ENCODE data around the gene GAPDH.
"Not testable (repeated sequence)": the region's sequence is repeated elsewhere in the genome, so short reads cannot be mapped to it uniquely, and the experiment has no call there.

GAPDH gene

GRCh38 chr12:6574576-6575295, 40.4 kb downstream of the GAPDH start:
- TF ChIP-seq CTCF (IDR thresholded peaks at IDR 0.05; ENCODE audit: insufficient read depth, low read length, missing control alignments): no peak
- ChIA-PET CTCF (interaction anchor here (1.1 to 2.9 kb wide), 3 partner anchors 11 to 17 kb away, joined by 3 to 10 read pairs (median 6); no protein-coding TSS in a partner anchor), POLR2A (interaction anchor here (0.6 kb wide), 1 partner anchor 25 kb away, joined by 3 read pairs; no protein-coding TSS in a partner anchor)
- H3K4me3 ChIP-seq (ENCODE audit: low read depth, low read length): no peak overlapping the region
- DNase-seq (ENCODE audit: low read depth, low spot score): no peak

DNA sequence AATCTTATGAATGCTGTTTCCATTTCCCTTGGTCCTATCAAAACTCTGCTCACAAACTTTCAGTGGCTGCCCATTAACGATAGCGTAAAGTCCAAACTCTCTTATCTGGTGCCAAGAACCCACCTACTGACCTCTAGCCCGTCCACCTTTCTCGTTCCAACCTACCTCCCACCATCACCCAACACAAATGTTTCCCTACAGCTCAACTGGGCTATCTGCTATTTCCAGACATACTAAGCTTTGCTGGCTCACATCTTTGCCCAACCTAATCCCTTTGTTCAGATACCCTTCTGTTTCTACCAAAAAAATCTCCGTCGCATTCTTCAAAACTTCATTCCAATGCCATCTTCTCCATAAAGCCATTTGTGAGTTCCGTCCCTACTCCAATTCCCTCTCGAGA, 41.3 kb downstream of the GAPDH start:
- ChIA-PET POLR2A (no interaction called here), CTCF (interaction anchor here (1.0 to 2.1 kb wide), 4 partner anchors 8 to 22 kb away, joined by 3 to 10 read pairs (median 4); partner anchors contain the start of gene NOP2)
- DNase-seq (ENCODE audit: low read depth, low spot score): no peak
- TF ChIP-seq CTCF (IDR thresholded peaks at IDR 0.05; ENCODE audit: insufficient read depth, low read length, missing control alignments): no peak
- no peak overlapping the region for H3K4me3 ChIP-seq (ENCODE audit: low read depth, low read length)

GRCh38 chr12:6582196-6582595, 47.9 kb downstream of the GAPDH start:
- CTCF ChIA-PET: interaction anchor here (0.7 to 3.0 kb wide), 4 partner anchors 9 to 18 kb away, joined by 3 to 11 read pairs (median 4); no protein-coding TSS in a partner anchor
- DNase-seq (ENCODE audit: low read depth, low spot score): no peak
- TF ChIP-seq CTCF (IDR thresholded peaks at IDR 0.05; ENCODE audit: insufficient read depth, low read length, missing control alignments): no peak
- H3K4me3 ChIP-seq (ENCODE audit: low read depth, low read length): no peak overlapping the region
- POLR2A ChIA-PET: no interaction called here

- TF ChIP-seq CTCF (IDR thresholded peaks at IDR 0.05; ENCODE audit: insufficient read depth, low read length, missing control alignments): no peak
- no peak overlapping the region for H3K4me3 ChIP-seq (ENCODE audit: low read depth, low read length)
- POLR2A ChIA-PET: no interaction called here
- CTCF ChIA-PET: interaction anchor here (0.6 to 3.0 kb wide), 5 partner anchors 12 to 30 kb away, joined by 3 to 11 read pairs (median 5); no protein-coding TSS in a partner anchor
- no peak for DNase-seq (ENCODE audit: low read depth, low spot score)
Measured at GRCh38 chr12:6582959-6583358, 48.6 kb downstream of the GAPDH start.

GRCh38 chr12:6584293-6584692, 50.0 kb downstream of the GAPDH start:
- POLR2A ChIA-PET: interaction anchor here (0.9 to 1.2 kb wide), 2 partner anchors 11 to 50 kb away, joined by 3 read pairs; partner anchors contain the start of gene GAPDH
- no peak overlapping the region for H3K4me3 ChIP-seq (ENCODE audit: low read depth, low read length)
- CTCF ChIA-PET: interaction anchor here (1.0 to 3.0 kb wide), 5 partner anchors 11 to 31 kb away, joined by 3 to 11 read pairs (median 3); no protein-coding TSS in a partner anchor
- no peak for DNase-seq (ENCODE audit: low read depth, low spot score)
- no peak for TF ChIP-seq CTCF (IDR thresholded peaks at IDR 0.05; ENCODE audit: insufficient read depth, low read length, missing control alignments)

- POLR2A ChIA-PET; DNase-seq (ENCODE audit: low read depth, low spot score); H3K4me3 ChIP-seq (ENCODE audit: low read depth, low read length): not testable (repeated sequence)
- CTCF ChIA-PET: interaction anchor here (0.9 to 5.4 kb wide), 10 partner anchors 10 to 167 kb away, joined by 3 to 24 read pairs (median 4); partner anchors contain the start of genes MLF2 and NOP2
Measured at GRCh38 chr12:6586569-6586968, 52.3 kb downstream of the GAPDH start.
